Activated CD8-positive, alpha-beta memory T cell treated with anti-CD3 and anti-CD28 coated beads for 1 hour (primary cell): ENCODE measurements around the gene SPATS2.

Experiments used
- DNase-seq, 2 donors: peaks; one replicate each; pipeline ENCODE4 v3.0.0-alpha.2; 2020; ENCODE audit warnings: low read depth in 1 of 2; ENCODE audit errors: extremely low read depth in 1 of 2

The SPATS2 gene

DNA sequence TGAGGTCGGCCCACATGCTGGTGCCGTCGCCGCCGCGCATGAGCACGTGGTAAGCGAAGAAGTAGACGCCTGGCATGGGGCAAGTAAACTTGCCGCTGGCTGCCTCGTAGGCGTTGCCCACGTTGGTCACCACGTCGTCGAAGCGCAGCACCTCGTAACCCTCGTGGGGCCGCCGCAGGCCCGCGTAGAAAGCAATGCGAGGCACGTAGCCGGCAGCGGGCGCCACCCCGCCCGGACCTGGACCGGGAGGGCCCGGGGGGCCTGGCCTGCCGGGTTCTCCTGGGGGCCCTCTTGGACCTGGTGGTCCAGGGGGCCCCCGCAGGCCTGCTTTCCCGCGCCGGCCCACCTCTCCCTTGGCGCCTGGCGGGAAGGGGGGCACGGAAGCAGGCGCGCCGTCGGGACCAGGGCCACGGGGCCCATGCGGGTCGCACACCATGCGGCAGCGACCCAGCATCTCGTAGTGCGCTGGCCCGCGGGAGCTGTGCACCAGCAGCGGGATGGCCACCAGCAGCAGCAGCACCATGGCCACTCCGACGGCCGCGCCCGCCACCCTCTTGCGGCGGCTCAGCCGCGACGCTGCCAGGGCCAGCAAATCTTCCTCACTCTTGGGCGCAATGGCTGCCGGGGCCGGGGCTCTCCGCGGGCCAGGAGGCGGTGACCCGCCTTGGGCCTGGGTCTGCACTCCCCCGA, 31.2 kb upstream of the SPATS2 start:
- DNase-seq: no peak

DNA sequence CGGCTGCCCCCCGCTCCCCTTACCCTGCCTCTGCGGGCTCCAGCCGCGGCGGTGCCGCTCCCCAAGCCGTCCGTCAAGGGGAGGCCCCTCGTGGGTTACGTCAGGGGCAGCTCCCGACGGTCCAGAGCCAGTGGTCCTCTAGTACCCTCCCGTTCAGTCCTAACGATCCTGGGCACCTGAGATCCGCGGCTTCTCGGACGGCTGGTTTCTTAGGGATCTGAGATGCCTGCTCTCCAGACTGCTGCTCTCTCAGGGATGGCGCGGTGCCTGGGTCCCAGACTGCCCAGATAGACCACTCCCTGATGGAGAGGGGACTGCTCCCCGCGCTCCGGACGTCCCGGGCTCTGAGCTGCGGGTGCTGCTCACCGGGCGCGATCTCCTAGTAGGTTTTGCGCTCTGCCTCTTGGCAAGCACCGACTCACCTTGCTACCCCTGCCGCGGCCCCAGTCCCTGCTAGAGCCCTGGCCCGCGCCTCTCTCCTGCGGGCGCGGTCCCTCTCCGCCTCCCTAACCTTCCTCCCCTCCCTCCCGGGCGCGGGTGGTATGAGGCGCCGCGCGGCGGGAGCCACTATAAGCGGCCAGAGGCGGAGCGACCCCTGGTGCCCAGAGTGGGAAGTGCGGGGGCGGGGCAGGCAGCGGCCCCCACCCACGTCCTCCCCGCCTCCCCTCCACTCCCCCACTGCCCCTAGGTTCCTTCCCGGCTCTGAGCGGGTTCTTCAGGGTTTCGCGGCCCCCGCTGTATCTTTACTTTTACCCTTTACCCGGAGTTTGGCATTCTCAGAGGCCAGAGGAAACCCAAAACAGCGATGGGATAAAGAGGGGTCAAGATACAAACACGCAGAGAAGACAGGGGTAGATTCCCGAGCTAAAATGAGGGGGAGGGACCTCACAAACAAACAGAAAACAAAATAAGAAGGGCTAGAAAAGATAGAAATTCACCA, 30.3 kb upstream of the SPATS2 start, which contains the start of gene C1QL4:
C1QL4 (minus strand) TSS at position 544 of the 940 bp plus-strand sequence. CDS start 711 bp downstream, outside the sequence.
- peak; percentile 70 to 87 for DNase-seq

DNA sequence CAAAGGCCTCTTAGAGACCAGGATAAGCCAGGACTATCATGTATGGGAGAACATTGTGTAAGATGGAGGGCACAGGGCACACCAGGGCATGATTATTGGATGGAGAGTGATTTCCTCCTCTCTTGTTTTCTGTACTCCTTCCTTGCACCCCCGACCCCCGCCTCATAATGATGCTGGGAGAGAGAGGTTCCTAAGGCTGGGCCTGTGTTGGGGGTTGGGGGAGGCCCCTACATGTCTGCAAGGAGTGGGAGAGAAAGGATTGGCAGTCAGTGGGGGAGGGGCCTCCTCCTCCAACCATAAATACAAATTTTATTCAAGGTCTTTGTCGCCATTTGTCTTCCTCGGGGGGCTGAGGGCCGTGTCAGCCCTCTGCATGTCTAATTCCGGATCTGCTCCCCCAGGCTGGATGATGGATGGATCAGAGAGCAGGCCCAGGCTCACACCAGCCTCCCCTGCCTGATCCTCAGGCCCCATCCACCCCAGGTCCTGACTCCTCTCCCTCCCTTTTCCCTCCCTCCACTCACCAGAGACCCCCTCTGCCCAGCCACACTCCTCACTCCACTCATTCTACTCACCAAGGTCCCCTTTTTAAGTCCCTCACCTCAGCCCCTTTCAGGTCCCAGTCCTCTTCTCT, 28.3 kb upstream of the SPATS2 start:
- no peak for DNase-seq

DNA sequence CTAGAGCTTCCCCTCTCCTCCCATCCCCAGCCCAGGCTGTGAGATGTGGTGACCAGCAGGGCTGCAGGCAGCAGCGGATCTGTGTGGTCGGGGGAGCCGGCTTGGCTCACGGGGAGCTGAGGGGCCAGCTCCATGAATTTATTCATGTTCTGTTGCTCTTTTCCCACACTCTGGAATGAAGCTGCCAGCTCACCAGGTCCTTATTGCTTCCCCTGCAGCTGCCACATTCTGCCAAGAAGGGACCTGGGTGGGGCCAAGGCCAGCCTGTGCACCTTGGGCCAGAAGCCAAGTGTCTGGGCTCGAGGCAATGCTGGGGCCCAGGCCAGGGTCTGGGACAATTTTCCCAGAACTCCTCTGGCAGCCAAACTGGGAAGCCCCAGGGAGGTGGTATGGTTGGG, 27.8 kb upstream of the SPATS2 start:
- DNase-seq: no peak

DNA sequence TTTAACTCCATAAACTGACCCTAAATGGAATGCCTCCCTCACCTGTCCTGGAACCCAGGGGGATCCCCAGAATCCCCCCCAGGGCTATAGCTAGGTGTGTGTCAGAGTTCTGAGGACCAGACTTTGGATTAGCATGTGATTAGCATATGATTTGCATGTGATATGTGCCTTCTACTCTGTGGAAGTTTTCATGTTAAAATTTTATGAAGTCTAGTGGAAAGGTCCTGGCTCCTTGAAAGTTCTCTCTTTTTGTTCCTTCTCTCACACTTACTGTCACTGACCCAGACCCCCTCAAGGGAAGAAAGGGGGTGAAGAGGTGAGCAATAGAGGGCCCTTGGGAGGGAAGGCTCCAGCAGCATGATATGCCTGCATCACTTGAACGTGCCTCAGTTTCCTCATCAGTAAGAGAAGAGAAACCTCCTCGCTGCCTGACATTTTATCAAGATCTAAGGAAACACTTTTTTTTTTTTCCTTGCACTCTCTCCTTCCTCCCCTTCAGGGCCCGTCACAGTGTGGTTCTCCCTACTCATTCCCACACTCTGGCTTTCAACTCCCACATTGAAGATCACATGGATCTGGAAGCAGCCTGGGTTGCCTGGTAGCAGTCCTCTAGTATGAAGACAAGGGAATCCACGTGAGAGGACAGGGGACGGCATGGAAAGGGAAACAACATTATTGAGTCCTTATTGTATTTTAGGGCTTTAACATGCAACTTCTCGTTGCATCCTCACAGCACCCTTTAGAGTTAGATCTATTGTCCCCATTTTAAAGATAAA, 27.0 kb upstream of the SPATS2 start:
- no peak for DNase-seq

DNA sequence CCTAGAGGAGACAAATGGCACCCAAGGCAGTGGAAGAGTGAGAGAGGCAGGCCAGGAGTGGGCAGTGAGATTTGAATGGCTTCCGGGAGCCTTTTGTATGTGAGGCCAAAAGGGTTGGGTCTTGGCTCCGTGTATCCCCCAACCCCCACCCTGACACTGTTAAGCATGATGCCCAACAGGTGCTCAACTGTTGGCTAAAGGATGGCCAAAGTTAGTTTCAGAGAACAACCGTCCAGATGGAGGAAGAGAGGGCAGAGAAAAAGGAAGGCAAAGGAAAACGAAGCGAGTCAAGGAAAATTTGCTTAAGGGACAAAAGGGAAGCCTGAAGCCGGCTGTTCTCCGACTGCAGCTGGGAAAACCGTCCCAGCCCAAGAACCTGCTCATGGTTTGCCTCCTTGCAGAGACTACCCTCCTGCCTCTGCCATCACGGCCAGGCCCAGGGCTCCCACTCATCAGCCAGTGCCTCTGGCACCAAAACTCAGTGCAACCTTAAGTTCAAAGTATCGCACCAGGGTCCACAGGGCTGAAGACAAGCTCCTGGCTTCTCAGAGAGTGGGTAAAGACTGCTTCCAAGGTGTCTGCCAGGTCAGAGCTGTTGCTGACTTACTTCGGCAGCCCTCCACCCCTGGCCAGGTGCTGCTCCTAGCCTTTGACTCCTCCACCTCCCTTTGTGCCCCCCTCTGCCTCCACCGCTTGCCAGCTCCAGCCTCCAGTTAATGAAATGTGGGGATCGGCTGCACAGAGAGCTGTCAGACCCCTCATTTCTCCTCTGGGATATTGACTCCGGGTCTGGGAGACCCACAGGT, 26.1 kb upstream of the SPATS2 start:
- no peak for DNase-seq

DNA sequence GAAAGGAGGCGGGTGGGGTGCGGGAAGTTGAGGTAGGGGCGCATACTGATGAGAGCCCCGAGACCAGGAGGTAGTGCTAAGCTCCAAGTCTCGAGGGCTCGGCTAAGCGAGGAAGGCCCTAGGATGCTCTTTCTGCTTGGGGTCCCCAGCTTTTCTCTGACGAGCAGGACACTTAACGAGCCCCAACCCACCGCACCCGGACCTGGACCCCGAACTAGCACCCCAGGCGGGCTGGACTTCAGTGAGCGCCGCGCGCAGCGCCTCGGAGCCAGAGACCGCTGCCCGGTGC, 25.5 kb upstream of the SPATS2 start:
- DNase-seq: no peak

DNA sequence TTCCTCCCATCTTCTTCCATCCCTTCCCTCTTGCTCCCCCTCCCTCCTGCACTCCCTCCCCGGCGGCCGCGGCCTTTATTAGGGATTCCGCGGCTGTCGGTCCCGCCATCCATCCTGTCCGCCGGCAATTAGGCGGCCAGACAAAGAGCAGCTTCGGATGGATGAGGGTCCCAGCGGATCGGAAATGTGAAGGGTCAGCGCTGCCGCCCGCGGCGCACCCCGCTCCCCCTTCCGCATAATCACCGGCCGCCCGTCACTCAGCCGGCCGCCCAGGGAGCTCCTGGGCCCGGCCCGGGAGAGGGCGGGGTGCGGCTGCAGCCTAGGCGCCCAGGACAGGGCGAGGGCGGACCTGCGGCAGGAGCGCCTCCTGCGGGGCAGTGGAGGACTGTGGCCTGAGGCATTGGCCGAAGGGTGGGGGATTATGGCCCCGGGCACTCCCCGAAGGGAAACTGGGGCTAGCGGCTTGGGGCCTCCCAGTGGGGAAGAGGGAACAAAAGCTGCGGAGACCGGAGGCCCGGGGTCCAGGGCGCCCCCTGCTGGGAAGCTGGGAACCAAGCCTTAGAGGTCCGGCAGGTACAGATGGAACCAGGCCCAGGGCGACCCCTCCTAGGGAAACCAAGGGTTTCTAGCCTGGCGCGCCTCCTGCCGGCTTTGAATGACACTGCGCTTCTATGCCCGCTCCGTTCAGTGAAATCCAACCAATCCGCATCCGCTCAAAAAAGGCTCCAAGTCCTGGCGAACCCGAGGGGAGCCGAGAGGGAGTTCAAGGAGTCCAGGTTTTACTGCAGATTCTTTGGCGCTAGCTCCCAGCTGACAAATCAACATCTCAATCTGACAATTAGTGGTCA, 25.0 kb upstream of the SPATS2 start:
- peak; percentile 40 to 52 for DNase-seq

DNA sequence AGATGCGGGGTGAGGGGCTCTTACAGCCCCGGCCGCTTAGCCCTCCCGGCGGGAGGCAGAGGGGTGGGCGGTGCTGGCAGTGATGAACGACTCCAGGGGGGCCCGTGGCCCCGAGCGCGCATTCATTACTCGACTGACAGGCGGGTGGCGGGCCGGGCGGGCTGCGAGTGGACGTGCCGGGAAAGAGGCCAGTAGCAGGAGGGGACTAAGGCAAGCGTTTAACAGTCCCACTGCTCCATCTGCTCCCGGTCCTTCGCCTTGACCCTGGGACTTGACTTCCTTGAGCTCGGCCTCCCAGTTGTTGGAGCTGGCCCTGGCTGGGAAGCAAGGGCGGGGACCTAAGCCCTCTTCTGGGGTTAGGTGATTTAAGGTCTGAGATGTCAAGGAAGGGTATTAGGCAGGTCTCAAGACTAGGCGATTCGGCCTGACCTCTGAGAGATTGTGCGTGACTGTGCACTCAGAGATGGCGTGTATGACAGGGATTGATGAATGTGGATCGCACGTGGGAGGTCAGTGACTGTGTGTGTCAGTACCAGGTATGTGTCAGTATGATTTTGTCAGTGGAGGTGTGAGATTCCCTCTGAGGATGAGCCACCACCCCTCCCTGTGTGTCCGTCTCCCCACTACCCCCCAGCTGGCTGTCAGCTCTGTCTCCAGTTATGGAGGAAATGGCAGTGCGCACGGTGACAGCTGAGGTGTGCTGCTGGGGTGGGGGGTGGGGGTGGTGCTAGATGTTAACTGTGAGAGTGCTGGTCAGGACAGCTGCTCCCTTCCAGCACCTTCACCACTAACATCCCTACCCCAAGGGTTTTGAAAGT, 24.1 kb upstream of the SPATS2 start:
- DNase-seq: no peak

DNA sequence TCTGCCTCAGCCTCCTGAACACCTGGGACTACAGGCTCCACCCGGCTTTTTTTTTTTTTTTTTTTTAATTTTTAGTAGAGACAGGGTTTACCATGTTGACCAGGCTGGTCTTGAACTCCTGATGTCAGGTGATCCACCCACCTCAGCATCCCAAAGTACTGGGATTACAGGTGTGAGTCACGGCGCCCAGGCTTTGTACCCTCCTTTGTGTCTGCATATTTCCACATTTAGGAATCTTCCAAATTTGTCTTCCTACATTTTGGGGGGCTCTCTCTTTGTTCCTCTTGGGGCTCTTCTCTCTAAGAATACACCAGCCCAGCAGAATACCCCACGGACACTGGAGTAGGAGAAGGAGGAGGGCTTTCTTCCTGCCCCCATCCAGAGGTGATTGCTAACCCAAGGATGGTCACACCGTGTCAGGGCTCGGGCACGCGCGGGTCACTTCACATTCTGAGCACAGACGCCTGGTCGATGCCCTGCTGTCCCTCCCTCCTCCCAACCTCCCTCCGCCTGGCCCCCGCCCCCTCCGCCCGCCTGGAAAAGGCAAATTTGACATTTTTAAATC, 22.7 kb upstream of the SPATS2 start:
- no peak for DNase-seq

DNA sequence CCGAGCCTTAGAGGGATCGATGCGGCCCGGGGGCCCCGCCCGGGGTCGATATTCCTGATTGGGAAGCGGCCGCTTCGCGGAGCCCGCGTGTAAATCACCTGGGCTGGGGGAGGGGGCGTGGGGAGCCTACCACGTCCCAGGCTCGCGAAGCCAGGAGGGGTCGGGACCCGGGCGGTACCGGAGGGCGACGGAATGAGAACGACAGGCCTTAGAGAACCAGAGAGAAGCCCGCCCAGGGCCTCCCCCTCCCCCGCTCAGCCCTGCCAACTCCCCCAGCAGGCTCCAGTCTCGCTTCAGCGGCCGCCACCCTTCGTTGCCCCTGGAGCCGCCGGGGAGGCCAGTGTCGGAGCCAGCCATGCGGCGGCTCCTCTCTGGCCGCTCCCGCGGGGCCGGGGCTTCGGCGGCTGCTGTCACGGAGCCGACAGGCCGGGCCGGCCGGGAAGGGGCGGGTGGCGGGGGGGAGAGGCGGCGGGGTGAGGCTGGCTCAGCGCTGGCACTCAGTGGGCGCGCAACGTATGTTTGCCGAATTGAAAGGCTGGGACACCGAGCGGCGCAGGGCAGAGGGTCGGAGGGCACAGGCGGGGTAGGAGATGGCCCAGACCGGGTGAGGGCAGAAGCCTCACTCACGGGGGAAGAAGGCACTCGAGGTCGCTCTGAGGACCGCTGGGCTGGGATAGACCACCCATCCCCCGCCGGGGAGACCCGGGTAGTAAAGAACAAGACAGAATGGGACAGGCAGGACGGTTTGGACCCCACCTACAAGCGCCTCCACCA, 22.0 kb upstream of the SPATS2 start:
- DNase-seq: no peak

DNA sequence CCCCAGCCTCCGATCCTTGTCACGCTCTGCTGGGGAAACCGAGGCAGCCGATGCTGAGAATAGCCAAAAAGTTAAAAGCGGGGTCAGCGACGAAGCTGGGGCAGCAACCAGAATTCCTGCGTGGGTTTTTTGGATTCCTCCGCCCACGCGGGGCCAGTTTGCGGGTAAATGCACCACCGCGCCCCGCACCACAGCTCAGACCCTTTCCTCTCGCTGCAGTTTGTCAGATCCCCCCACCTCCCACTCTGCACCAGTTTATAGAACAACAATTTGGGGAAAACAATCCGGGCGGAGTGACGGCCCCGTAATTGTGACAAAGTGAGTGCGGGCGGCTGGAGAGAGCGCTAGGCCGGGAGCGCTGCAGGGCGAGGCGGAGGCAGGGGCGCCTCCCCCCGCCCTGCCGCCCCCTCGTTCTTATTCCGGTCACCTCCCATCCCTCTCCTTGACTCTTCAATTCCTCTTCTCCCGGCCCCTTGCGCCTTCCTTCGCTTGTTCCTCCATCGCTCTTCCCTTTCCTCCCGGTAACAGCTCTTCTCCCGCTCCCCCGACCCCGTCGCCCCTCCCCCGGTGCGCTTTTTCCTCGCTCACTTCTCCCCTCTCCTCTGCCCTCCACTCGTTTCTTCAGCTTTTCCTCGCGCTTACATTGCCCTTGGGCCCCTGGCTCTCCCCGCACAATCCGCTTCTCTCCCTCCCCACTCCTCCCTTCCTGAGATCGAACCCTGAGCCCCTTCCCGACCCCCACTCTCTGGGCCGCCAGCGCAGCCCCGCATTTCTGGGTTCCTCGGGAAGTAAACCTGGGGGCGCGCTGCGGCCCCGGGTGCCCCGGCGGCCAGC, 21.2 kb upstream of the SPATS2 start:
- DNase-seq: no peak

DNA sequence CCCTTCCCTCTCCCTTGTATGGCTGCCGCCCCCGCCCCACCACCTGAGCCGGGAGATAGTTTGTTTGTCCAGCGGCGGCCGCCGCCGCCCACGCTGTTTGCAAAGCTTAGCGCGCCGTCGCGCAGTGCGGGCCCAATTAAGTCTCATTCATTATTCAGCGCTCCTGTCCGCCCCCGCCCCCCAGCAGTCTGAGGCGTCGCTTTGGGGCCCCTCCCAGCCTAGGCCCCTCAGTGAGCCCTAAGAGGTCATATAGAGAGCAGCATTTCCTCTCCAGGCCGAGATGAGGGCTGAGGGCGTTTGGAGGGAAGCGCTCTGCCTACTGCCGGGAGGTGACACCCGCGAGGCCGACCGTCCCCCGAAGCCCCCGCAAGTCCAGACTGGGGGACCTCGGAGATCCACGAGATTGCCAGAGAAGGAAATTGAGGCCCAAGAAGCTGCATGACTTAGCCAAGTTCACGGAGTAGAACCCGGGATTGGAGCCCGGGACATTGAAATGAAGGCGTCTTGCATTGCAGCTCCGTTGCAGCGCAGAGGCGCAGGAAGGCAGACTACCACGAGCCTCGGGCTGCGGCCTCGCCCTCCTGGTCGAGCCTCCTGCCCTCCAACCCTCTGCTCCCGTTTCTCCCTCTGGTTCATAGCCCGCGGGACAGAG, 20.5 kb upstream of the SPATS2 start, which contains the start of gene DNAJC22:
DNAJC22 (plus strand) TSS at position 230 of the 652 bp plus-strand sequence. CDS start 1,985 bp downstream, outside the sequence.
- no peak for DNase-seq

DNA sequence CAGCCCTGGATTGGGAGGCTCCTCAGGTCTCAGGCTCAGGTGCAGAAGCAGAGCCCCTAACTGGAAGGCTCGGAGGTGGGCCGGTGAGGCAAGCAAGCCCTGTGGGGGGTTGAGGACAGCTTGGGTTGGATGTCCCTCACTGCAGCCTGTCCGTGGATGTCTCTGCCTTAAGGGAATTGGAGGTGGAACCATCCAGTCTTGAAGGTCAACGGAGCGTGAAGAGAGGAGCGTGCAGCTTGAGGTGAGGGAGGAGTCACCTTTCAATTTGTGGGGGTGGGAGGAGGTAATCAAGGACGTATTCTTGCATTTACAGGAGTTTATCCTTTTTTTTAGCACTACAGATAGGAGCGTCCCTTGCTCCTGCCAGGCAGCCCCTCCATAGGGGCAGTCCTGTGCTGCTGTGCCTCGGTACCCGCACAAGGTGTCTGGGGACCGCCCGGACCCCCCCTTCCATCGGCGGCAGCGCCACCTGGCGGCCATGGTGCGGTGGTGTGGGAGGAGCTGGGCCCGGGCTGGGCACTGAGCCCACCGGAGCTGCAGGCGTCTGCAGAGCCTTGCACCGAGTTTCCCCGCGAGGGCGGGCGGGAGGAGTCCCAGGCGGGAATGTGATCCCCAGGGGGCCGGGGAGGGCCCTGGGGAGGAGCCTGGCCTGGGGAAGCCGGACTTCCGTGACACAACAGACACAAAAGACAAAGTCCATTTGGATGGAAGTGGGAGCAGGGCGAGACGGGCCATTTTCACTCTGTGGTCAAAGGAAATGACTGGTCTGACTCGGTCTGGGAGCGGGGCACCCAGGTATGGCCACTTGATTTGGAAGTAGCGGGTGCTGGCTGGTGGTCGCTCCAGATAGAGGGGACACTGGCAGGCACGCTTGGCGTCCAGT, 19.7 kb upstream of the SPATS2 start:
- DNase-seq: peak; percentile 36 to 78

DNA sequence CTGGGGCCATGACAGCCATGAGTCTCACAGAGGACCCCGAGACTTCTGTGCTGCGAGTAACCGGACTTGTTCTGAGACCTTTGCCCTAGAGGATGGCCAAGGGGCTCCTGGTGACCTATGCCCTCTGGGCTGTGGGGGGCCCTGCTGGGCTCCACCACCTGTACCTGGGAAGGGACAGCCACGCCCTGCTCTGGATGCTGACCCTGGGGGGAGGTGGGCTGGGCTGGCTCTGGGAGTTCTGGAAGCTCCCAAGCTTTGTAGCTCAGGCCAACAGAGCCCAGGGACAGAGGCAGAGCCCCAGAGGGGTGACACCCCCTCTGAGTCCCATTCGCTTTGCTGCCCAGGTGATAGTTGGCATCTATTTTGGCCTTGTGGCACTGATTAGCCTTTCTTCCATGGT, 18.5 kb upstream of the SPATS2 start:
- no peak for DNase-seq
